B cell (primary cell): ENCODE measurements around the gene ZNF423. TPM values are rescaled to one million over a fixed set of nuclear protein-coding genes. Genes with fewer than 3 reads are reported as not detected.

ENCODE experiments used
- ATAC-seq: fragments of 200-7000 bp; cut with Tn5 transposase; one replicate; pipeline ENCODE4 v1.10.0; 2021; ENCODE audit warnings: low read depth, mild to moderate bottlenecking, moderate number of reproducible peaks, moderate library complexity
- CTCF ChIA-PET: fragments of 350-600 bp; sonication (Branson Sonifier 250); formaldehyde crosslinking; loops from one replicate; lab custom pipeline; 2021; ENCODE audit warnings: antibody characterized with exemption, inconsistent platforms; lab: Charles Lee
- POLR2A ChIA-PET: fragments of 350-600 bp; sonication (Branson Sonifier 250); formaldehyde crosslinking; loops from one replicate; lab custom pipeline; 2021; ENCODE audit warnings: antibody characterized with exemption; lab: Charles Lee
- DNase-seq: peaks from one replicate; pipeline ENCODE4 v3.0.0; 2013
- H2AFZ ChIP-seq: 2 replicates; pipeline ENCODE4 v1.6.1; 2012; ENCODE audit warnings: mild to moderate bottlenecking, low read depth, low read length; ENCODE audit not compliant: insufficient read depth, poor library complexity, severe bottlenecking
- H3K27ac ChIP-seq, 2 donors: 1 replicate in 1 of 2; 2 replicates in 1 of 2; pipeline ENCODE4 v1.5.1; 2012 to 2013; ENCODE audit warnings: low read length in 2 of 2, mild to moderate bottlenecking in 2 of 2, moderate library complexity in 1 of 2
- H3K27me3 ChIP-seq, 4 experiments: fragments of 200-600 bp in 1 of 4; sonication (generic) in 1 of 4; replicated peaks in 1 of 4; 1 replicate in 2 of 4; 2 replicates in 2 of 4; pipeline versions ENCODE4 v1.6.1 to v1.7.0; 2013 to 2016; ENCODE audit warnings: low read length in 3 of 4, mild to moderate bottlenecking in 2 of 4, mixed read lengths in 1 of 4, moderate library complexity in 1 of 4; ENCODE audit not compliant: insufficient read depth in 4 of 4, control insufficient read depth in 3 of 4; ENCODE audit errors: control extremely low read depth in 1 of 4
- H3K36me3 ChIP-seq, 2 experiments: replicated peaks in 1 of 2; 1 replicate in 1 of 2; 2 replicates in 1 of 2; pipeline versions ENCODE4 v1.6.1 to v1.7.1; 2013; ENCODE audit warnings: low read length in 1 of 2; ENCODE audit not compliant: insufficient read depth in 2 of 2, control insufficient read depth in 1 of 2; ENCODE audit errors: control extremely low read depth in 1 of 2, extremely low read depth in 1 of 2
- H3K4me1 ChIP-seq, 2 donors: fragments of 200-600 bp in 1 of 2; sonication (generic) in 1 of 2; 1 replicate in 1 of 2; 2 replicates in 1 of 2; pipeline versions ENCODE4 v1.5.1 to v1.6.1; 2013 to 2017; ENCODE audit warnings: low read length in 2 of 2; ENCODE audit not compliant: control insufficient read depth in 2 of 2, insufficient read depth in 2 of 2
- H3K4me2 ChIP-seq: replicated peaks from 2 replicates; pipeline ENCODE3; 2012; ENCODE audit warnings: mild to moderate bottlenecking, low read depth, low read length; ENCODE audit not compliant: poor library complexity, severe bottlenecking
- H3K4me3 ChIP-seq, 5 experiments: fragments of 200-600 bp in 1 of 5; sonication (generic) in 1 of 5; 1 replicate in 3 of 5; 2 replicates in 2 of 5; pipeline versions ENCODE4 v1.5.1 to v1.7.0; 2011 to 2016; ENCODE audit warnings: low read length in 4 of 5, mild to moderate bottlenecking in 4 of 5, low read depth in 2 of 5, control low read depth in 1 of 5, moderate library complexity in 1 of 5; ENCODE audit not compliant: insufficient read depth in 1 of 5; ENCODE audit errors: control extremely low read depth in 1 of 5, extremely low read depth in 1 of 5
- H3K79me2 ChIP-seq: fragments of 200-600 bp; sonication (generic); one replicate; pipeline ENCODE4 v1.6.0; 2016; ENCODE audit warnings: low read length; ENCODE audit not compliant: control insufficient read depth, insufficient read depth
- H3K9ac ChIP-seq: fragments of 200-600 bp; sonication (generic); 2 replicates; pipeline ENCODE4 v1.6.1; 2017; ENCODE audit warnings: mild to moderate bottlenecking, low read length, moderate library complexity
- H3K9me3 ChIP-seq, 3 donors: one replicate each; pipeline versions ENCODE4 v1.6.1 to v1.7.1; 2013; ENCODE audit warnings: low read length in 2 of 3; ENCODE audit not compliant: control insufficient read depth in 2 of 3, insufficient read depth in 1 of 3; ENCODE audit errors: control extremely low read depth in 1 of 3
- H4K20me1 ChIP-seq: 2 replicates; pipeline ENCODE4 v1.6.0; 2012; ENCODE audit warnings: mild to moderate bottlenecking, low read length; ENCODE audit not compliant: insufficient read depth, control insufficient read depth, poor library complexity, severe bottlenecking
- H3K27ac Mint-ChIP-seq: one replicate; pipeline ENCODE4 v1.8.0; 2021; ENCODE audit warnings: mixed read lengths
- H3K27me3 Mint-ChIP-seq: one replicate; pipeline ENCODE4 v1.8.0; 2021; ENCODE audit warnings: mixed read lengths
- H3K4me1 Mint-ChIP-seq: one replicate; pipeline ENCODE4 v1.8.0; 2021; ENCODE audit warnings: mixed read lengths
- H3K4me3 Mint-ChIP-seq: one replicate; pipeline ENCODE4 v1.8.0; 2021; ENCODE audit warnings: mixed read lengths
- H3K9me3 Mint-ChIP-seq: one replicate; pipeline ENCODE4 v1.8.0; 2022; ENCODE audit warnings: mixed read lengths; ENCODE audit not compliant: insufficient read depth
- EZH2 ChIP-seq: IDR thresholded peaks from 2 replicates; pipeline ENCODE4 v1.6.1; 2012; ENCODE audit warnings: borderline replicate concordance, low read depth, mild to moderate bottlenecking, moderate library complexity, low read length; ENCODE audit not compliant: insufficient read depth, poor library complexity, severe bottlenecking
- WGBS: methylation state at CpG from one replicate; pipeline ENCODE4 v1.1.5; 2013; ENCODE audit warnings: missing lambda C conversion rate; ENCODE audit not compliant: insufficient coverage; 5-methylcytosine and 5-hydroxymethylcytosine counted together
- intact Hi-C: fragments of 100-400 bp; cut with micrococcal nuclease; formaldehyde crosslinking; loops from one replicate; pipeline ENCODE4 v1.10.0; 2022
- polyA plus RNA-seq: library from polyadenylated mRNA; depleted of rRNA; stranded (reverse); fragments of >200 nt; gene quantifications from 2 replicates; pipeline ENCODE4 v1.2.3, GENCODE V29; 2012
- total RNA-seq, 2 donors: library from RNA; stranded (reverse); fragments of 120-200 nt in 1 of 2; gene quantifications; 1 replicate in 1 of 2; 2 replicates in 1 of 2; pipeline versions ENCODE4 v1.2.3 to v1.2.4, GENCODE V29; 2013 to 2022
- TF ChIP-seq, protein P1 (sequence below): fragments of 200-600 bp; IDR thresholded peaks from one replicate; pipeline ENCODE4 v1.8.0; 2022; ENCODE audit warnings: antibody characterized with exemption, mild to moderate bottlenecking

ZNF423 gene
- total and polyA plus RNA-seq, 2 donors (not counting 1 experiment from before 2014, with no cell fraction given) = not detected

DNA sequence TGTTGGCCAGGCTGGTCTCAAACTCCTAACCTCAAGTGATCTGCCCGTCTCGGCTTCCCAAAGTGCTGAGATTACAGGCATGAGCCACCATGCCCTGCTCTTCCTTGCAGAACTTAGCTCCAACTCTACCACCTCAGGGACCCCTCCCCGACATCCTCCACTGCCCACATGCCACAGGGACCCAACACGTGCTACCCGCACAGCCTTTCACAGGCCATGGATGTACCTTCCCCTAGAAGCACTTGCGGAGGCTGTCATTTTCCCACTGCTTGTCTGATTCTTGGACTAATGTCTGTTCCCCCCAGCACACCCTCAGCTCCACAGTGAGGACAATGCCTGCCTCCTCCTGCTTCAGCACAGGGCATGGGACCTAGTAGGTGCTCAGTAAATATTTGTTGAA lies 147.4 kb downstream of the ZNF423 start:
- WGBS = 71% methylated on average over 6 of the region's 6 CpGs
- ATAC-seq (no peak), DNase-seq (no peak)
- intact Hi-C loops = no loop called here
- TF ChIP-seq, protein P1, sequence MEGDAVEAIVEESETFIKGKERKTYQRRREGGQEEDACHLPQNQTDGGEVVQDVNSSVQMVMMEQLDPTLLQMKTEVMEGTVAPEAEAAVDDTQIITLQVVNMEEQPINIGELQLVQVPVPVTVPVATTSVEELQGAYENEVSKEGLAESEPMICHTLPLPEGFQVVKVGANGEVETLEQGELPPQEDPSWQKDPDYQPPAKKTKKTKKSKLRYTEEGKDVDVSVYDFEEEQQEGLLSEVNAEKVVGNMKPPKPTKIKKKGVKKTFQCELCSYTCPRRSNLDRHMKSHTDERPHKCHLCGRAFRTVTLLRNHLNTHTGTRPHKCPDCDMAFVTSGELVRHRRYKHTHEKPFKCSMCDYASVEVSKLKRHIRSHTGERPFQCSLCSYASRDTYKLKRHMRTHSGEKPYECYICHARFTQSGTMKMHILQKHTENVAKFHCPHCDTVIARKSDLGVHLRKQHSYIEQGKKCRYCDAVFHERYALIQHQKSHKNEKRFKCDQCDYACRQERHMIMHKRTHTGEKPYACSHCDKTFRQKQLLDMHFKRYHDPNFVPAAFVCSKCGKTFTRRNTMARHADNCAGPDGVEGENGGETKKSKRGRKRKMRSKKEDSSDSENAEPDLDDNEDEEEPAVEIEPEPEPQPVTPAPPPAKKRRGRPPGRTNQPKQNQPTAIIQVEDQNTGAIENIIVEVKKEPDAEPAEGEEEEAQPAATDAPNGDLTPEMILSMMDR = no peak
- no peak for TF ChIP-seq EZH2
- Histone ChIP-seq H3K9me3 (peaks cover 0 to 7% (median 0%) of the 10 kb centered on the region in 3 donors), H3K9ac (no peak overlapping the region), H2AFZ (no peak overlapping the region), H4K20me1 (no peaks in the 10 kb centered on the region), H3K4me2 (no peak overlapping the region), H3K4me3 (no peak overlapping the region), H3K27ac (no peak overlapping the region), H3K79me2 (no peaks in the 10 kb centered on the region), H3K36me3 (no peaks in the 10 kb centered on the region), H3K4me1 (no peaks in the 10 kb centered on the region), H3K27me3 (no peaks in the 10 kb centered on the region)
- Mint-ChIP-seq H3K9me3 (no peaks in the 10 kb centered on the region), H3K27ac (no peak overlapping the region), H3K4me3 (no peak overlapping the region), H3K4me1 (no peaks in the 10 kb centered on the region), H3K27me3 (no peaks in the 10 kb centered on the region)
- POLR2A ChIA-PET = no interaction called here
- CTCF ChIA-PET = no interaction called here

- POLR2A ChIA-PET = no interaction called here
- H3K27me3 Mint-ChIP-seq = no peaks in the 10 kb centered on the region
- no peak overlapping the region for H3K9ac ChIP-seq
- no peak overlapping the region for H3K4me3 ChIP-seq
- no peaks in the 10 kb centered on the region for H3K27me3 ChIP-seq
- no peaks in the 10 kb centered on the region for H3K79me2 ChIP-seq
- 88% methylated on average over 7 of the region's 11 CpGs for WGBS
- no peaks in the 10 kb centered on the region for H3K9me3 Mint-ChIP-seq
- no peaks in the 10 kb centered on the region for H3K4me1 Mint-ChIP-seq
- H3K4me1 ChIP-seq = no peaks in the 10 kb centered on the region
- DNase-seq = no peak
- peaks cover 0 to 7% (median 0%) of the 10 kb centered on the region in 3 donors for H3K9me3 ChIP-seq
- H4K20me1 ChIP-seq = no peaks in the 10 kb centered on the region
- H3K4me2 ChIP-seq = no peak overlapping the region
- intact Hi-C loops = no loop called here
- no peak overlapping the region for H2AFZ ChIP-seq
- TF ChIP-seq, protein P1 = no peak
- no peak for TF ChIP-seq EZH2
- H3K27ac ChIP-seq = no peak overlapping the region
- H3K27ac Mint-ChIP-seq = no peak overlapping the region
- CTCF ChIA-PET = no interaction called here
- H3K36me3 ChIP-seq = no peaks in the 10 kb centered on the region
- ATAC-seq = no peak
- no peak overlapping the region for H3K4me3 Mint-ChIP-seq
Measured at GRCh38 chr16:49706620-49707355, 149.1 kb downstream of the ZNF423 start.
